Measurements from ENCODE around the gene EEF1AKMT3.

Gene EEF1AKMT3

DNA sequence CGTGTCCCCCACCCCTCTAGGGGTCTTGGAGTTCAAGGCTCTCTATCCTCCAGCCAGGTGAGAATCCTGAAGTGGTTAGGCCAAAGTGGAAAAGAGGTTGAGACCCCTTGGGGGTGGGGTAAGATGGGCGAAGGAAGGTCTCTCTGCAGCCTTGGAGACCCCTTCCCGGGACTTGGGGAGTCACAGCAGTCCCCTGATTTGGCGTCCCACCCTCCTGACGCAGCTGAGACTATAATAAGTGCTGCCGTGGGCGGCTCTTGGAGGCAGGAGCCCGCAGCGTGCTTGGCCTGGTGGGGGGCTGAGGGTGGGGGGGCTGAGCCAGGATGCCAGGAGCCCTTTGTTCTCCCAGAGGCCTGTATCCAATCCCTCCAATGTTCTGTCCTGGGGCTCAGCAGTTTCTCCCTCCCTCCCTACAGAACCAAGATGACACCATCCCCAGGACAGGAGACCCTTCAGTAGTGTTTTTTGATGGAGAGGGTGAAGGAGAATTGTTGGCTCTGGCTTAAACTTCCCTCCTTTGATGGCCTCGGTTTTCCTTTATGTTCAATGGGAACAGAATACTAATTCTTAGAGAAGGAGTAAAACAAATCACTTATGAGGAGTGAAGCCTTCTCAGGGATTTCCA, 32.4 kb upstream of the EEF1AKMT3 start:
- CTCF ChIA-PET, result no interaction called here

DNA sequence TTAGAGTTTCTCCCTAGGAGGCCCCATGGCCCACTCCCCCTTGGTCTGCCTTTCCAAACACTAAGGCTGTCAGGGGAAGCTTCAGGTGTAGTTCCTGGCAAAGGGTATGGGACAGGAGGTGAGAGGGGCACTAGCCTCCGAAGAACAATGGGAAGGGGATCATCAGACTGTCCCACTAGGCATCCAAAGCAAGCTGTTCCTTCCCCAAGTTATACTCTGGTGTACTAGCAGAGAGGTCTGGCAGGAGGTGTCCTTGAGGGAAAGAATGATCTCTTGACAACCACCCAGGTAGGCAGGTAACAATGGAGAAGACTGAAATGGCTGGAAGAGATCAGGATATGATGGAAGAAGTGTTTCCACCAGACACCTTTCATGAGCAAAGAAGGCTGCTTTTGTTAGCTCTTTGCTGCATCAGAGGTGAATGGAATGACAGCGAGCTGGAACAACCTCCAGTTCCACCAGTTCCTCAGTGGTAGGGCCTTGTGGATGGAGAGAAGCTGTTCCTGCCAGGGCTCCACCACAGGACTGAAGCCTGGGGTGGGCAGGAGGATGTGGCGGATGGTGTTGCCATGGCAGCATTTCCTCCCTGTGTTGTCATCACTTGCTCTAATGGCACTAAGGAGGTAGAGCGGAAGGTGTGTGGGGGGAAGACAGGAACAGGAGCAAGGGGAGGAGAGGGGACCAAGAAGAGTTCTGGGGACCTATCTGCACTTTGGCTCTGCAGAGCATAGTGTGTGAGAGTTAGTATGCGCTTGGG, 31.6 kb upstream of the EEF1AKMT3 start:
- DNase-seq (ENCODE audit: extremely low spot score), result no peak
- CTCF ChIA-PET, result no interaction called here
- POLR2A ChIA-PET, result interaction anchor here (0.7 to 1.3 kb wide), 4 partner anchors 9 to 31 kb away, joined by 3 to 7 read pairs (median 4); partner anchors contain the start of genes CDK4, EEF1AKMT3 and METTL1
- TF ChIP-seq FOXA1 (IDR thresholded peaks at IDR 0.05), result no peak
- TF ChIP-seq BHLHE40 (IDR thresholded peaks at IDR 0.05; ENCODE audit: borderline replicate concordance), result no peak
- no peak for TF ChIP-seq ZNF384 (IDR thresholded peaks at IDR 0.05)
- TF ChIP-seq SP1 (IDR thresholded peaks at IDR 0.05), result no peak
- TF ChIP-seq FOXM1 (IDR thresholded peaks at IDR 0.05; ENCODE audit: borderline replicate concordance), result no peak
- no peak for TF ChIP-seq SUZ12 (IDR thresholded peaks at IDR 0.05)
- TF ChIP-seq ELF4 (IDR thresholded peaks at IDR 0.05), result no peak
- no peak for TF ChIP-seq HDGF (IDR thresholded peaks at IDR 0.05; ENCODE audit: borderline replicate concordance)
- no peak for TF ChIP-seq L3MBTL2 (conservative IDR thresholded peaks at IDR 0.05)
- TF ChIP-seq FOXK2 (IDR thresholded peaks at IDR 0.05), result no peak
- no peak for TF ChIP-seq NFRKB (IDR thresholded peaks at IDR 0.05)
- no peak for TF ChIP-seq ARNT (IDR thresholded peaks at IDR 0.05)

More for the DNA sequence above, 32.4 kb upstream of the EEF1AKMT3 start:
- POLR2A ChIA-PET, result interaction anchor here (1.3 kb wide), 1 partner anchor 14 kb away, joined by 7 read pairs; no protein-coding TSS in a partner anchor
- TF ChIP-seq HDGF (IDR thresholded peaks at IDR 0.05; ENCODE audit: borderline replicate concordance) (no peak), LEF1 (IDR thresholded peaks at IDR 0.05; ENCODE audit: borderline replicate concordance) (no peak), ARNT (IDR thresholded peaks at IDR 0.05) (no peak), FOXK2 (IDR thresholded peaks at IDR 0.05) (no peak), ELF4 (IDR thresholded peaks at IDR 0.05) (no peak), ZNF384 (IDR thresholded peaks at IDR 0.05) (no peak), FOXA1 (IDR thresholded peaks at IDR 0.05) (no peak), L3MBTL2 (conservative IDR thresholded peaks at IDR 0.05) (no peak), SP1 (IDR thresholded peaks at IDR 0.05) (no peak), SUZ12 (IDR thresholded peaks at IDR 0.05) (no peak), FOXM1 (IDR thresholded peaks at IDR 0.05; ENCODE audit: borderline replicate concordance) (no peak), NFRKB (IDR thresholded peaks at IDR 0.05) (no peak), BHLHE40 (IDR thresholded peaks at IDR 0.05; ENCODE audit: borderline replicate concordance) (no peak), CTBP1 (IDR thresholded peaks at IDR 0.05; ENCODE audit: borderline replicate concordance) (no peak), TARDBP (IDR thresholded peaks at IDR 0.05) (no peak)
- TF ChIP-seq, protein P1, sequence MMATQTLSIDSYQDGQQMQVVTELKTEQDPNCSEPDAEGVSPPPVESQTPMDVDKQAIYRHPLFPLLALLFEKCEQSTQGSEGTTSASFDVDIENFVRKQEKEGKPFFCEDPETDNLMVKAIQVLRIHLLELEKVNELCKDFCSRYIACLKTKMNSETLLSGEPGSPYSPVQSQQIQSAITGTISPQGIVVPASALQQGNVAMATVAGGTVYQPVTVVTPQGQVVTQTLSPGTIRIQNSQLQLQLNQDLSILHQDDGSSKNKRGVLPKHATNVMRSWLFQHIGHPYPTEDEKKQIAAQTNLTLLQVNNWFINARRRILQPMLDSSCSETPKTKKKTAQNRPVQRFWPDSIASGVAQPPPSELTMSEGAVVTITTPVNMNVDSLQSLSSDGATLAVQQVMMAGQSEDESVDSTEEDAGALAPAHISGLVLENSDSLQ (IDR thresholded peaks at IDR 0.05), result no peak
- no peak for DNase-seq (ENCODE audit: extremely low spot score)

DNA sequence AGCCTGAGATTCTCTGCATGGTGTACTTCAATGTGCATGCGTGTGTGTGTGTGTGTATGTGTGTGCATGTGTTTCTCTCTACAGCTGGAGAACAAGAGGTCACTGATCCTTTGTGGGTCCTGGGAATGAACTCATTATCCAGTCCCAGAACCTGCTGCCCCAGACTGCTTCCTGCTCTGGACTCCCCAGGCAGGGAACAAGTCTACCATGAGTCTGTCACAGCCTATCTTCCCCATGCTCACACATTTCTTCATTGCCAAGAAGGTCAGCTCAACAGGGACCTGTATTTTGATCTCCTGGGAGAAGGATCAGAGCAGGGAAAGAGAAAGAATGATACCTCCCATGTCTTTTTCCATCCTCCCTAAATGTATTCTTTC, 31.0 kb upstream of the EEF1AKMT3 start:
- TF ChIP-seq ARNT (IDR thresholded peaks at IDR 0.05) (no peak), TARDBP (IDR thresholded peaks at IDR 0.05) (no peak), CTBP1 (IDR thresholded peaks at IDR 0.05; ENCODE audit: borderline replicate concordance) (no peak), LEF1 (IDR thresholded peaks at IDR 0.05; ENCODE audit: borderline replicate concordance) (no peak), SP1 (IDR thresholded peaks at IDR 0.05) (no peak), NFRKB (IDR thresholded peaks at IDR 0.05) (no peak), FOXA1 (IDR thresholded peaks at IDR 0.05) (no peak), SUZ12 (IDR thresholded peaks at IDR 0.05) (no peak)
- TF ChIP-seq, protein P1 (IDR thresholded peaks at IDR 0.05), result no peak
- ChIA-PET CTCF (interaction anchor here (0.9 to 1.4 kb wide), 2 partner anchors 15 kb away, joined by 3 to 5 read pairs; no protein-coding TSS in a partner anchor), POLR2A (interaction anchor here (0.8 to 1.4 kb wide), 4 partner anchors 8 to 15 kb away, joined by 3 to 7 read pairs (median 4); partner anchors contain the start of gene CDK4)
- no peak for DNase-seq (ENCODE audit: extremely low spot score)

DNA sequence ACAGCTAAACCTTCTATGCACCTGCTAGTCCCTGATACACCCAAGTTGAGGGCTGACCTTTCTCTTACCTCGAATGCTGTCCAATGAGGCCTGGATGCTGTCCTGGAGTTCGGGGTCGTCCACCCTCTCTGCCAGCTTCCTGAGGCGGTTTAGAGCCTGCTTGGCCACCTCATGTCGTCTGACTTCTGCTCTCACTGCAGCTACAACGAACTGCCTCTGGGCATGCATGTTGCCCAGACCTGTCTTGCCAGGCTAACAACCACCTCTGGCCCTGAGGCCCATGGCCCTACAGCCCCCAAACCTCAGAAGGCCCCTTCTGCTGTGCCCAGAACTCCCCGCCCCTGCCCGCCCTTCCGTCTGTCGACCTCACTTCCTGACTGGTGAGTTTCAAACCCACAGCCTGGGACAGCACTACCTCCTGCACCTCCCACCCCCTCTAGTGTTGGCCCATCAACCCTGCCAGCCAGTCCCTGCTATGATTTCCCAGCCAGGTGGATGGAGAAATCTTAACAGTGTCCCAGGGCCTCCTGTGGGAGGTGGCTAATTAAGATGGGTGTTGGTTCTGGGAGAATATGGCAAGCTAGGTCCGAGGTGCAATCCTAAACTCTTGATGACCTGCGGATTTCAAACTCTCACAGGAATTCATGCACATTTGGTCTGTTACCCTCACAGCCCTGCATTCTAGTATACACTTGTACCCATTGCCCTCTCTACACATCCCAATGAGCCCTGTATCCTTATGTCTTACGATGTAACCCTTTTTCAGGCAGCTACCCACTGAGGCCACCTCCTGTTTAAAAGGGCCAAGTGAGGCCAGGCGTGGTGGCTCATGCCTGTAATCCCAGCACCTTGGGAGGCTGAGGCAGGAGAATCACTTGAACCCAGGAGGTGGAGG, 30.3 kb upstream of the EEF1AKMT3 start:
- no peak for DNase-seq (ENCODE audit: extremely low spot score)
- TF ChIP-seq ELF4 (IDR thresholded peaks at IDR 0.05) (no peak), LEF1 (IDR thresholded peaks at IDR 0.05; ENCODE audit: borderline replicate concordance) (no peak), FOXA1 (IDR thresholded peaks at IDR 0.05) (no peak), BHLHE40 (IDR thresholded peaks at IDR 0.05; ENCODE audit: borderline replicate concordance) (no peak)
- ChIA-PET POLR2A (interaction anchor here (0.8 to 1.4 kb wide), 2 partner anchors 9 to 10 kb away, joined by 3 to 4 read pairs; partner anchors contain the start of gene CDK4), CTCF (interaction anchor here (0.9 to 1.4 kb wide), 2 partner anchors 15 to 16 kb away, joined by 3 to 5 read pairs; no protein-coding TSS in a partner anchor)

DNA sequence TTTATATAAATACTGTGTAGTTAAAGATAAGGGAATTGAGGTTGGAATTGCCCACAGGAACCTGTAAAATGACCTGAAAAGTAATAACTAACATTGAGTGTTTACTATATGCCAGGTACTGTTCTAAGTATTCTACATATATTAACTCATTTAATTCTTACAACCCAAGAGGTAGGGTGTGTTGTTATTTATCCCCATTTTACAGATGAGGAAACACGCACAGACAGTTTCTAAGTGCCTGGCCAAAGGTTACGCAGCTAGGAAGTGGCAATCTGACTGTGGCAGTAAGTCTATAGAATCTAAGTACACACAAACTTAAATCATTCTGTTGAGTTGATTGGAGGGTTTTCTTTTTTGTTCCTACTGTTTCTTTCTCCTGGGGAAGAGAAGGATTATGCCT, 28.6 kb upstream of the EEF1AKMT3 start:
- DNase-seq (ENCODE audit: extremely low spot score), result no peak
- CTCF ChIA-PET, result no interaction called here
- TF ChIP-seq FOXA1 (IDR thresholded peaks at IDR 0.05) (no peak), TARDBP (IDR thresholded peaks at IDR 0.05) (no peak), NFRKB (IDR thresholded peaks at IDR 0.05) (no peak), HDGF (IDR thresholded peaks at IDR 0.05; ENCODE audit: borderline replicate concordance) (no peak), LEF1 (IDR thresholded peaks at IDR 0.05; ENCODE audit: borderline replicate concordance) (no peak), L3MBTL2 (conservative IDR thresholded peaks at IDR 0.05) (no peak), ELF4 (IDR thresholded peaks at IDR 0.05) (no peak), SUZ12 (IDR thresholded peaks at IDR 0.05) (no peak), SP1 (IDR thresholded peaks at IDR 0.05) (no peak), BHLHE40 (IDR thresholded peaks at IDR 0.05; ENCODE audit: borderline replicate concordance) (no peak), CTBP1 (IDR thresholded peaks at IDR 0.05; ENCODE audit: borderline replicate concordance) (no peak), FOXK2 (IDR thresholded peaks at IDR 0.05) (no peak), ZNF384 (IDR thresholded peaks at IDR 0.05) (no peak), ARNT (IDR thresholded peaks at IDR 0.05) (no peak), FOXM1 (IDR thresholded peaks at IDR 0.05; ENCODE audit: borderline replicate concordance) (no peak)
- TF ChIP-seq, protein P1 (IDR thresholded peaks at IDR 0.05), result no peak
- POLR2A ChIA-PET, result interaction anchor here (0.9 to 3.0 kb wide), 9 partner anchors 10 to 197 kb away, joined by 4 to 42 read pairs (median 5); partner anchors contain the start of genes CYP27B1, DCTN2 and MARCHF9
